T-cell (primary cell): ENCODE data around the gene CHST9. TPM values are rescaled to one million over a fixed set of nuclear protein-coding genes. Genes with fewer than 3 reads are reported as not detected.
"Not testable (repeated sequence)": the region's sequence is repeated elsewhere in the genome, so short reads cannot be mapped to it uniquely, and the experiment has no call there.

Experiments used
- ATAC-seq, 4 experiments: fragments of 200-7000 bp in 3 of 4; fragments of 150-1000 bp in 1 of 4; cut with Tn5 transposase; replicated peaks in 1 of 4; 1 replicate in 3 of 4; 2 replicates in 1 of 4; pipeline ENCODE4 v1.10.0; 2021; ENCODE audit warnings: moderate library complexity in 3 of 4, mild to moderate bottlenecking in 2 of 4, moderate number of reproducible peaks in 1 of 4
- CTCF ChIA-PET, 2 donors: fragments of 300-600 bp; sonication (Branson Sonifier 250); formaldehyde crosslinking; loops; one replicate each; lab custom pipeline; 2022; ENCODE audit warnings: antibody characterized with exemption in 2 of 2; lab: Charles Lee
- POLR2A ChIA-PET, 2 donors: fragments of 300-600 bp; sonication (Branson Sonifier 250); formaldehyde crosslinking; loops; one replicate each; lab custom pipeline; 2022; ENCODE audit warnings: antibody characterized with exemption in 2 of 2; lab: Charles Lee
- DNase-seq, 35 experiments: peaks; one replicate each; pipeline versions ENCODE4 v3.0.0 to v3.0.0-alpha.2; 2013 to 2023
- H3K27ac ChIP-seq: one replicate; pipeline ENCODE4 v1.5.1; 2013; ENCODE audit warnings: low read length
- H3K27me3 ChIP-seq, 2 experiments: replicated peaks in 1 of 2; 1 replicate in 1 of 2; 2 replicates in 1 of 2; pipeline versions ENCODE4 v1.6.1 to v1.7.0; 2013; ENCODE audit warnings: low read length in 1 of 2, mixed read lengths in 1 of 2; ENCODE audit not compliant: control insufficient read depth in 2 of 2, insufficient read depth in 2 of 2; ENCODE audit errors: extremely low read depth in 1 of 2
- H3K36me3 ChIP-seq, 2 donors: 1 replicate in 1 of 2; 2 replicates in 1 of 2; pipeline versions ENCODE4 v1.6.1 to v1.7.0; 2013; ENCODE audit warnings: low read length in 1 of 2; ENCODE audit not compliant: control insufficient read depth in 2 of 2, insufficient read depth in 1 of 2; ENCODE audit errors: extremely low read depth in 1 of 2
- H3K4me1 ChIP-seq, 2 experiments: 1 replicate in 1 of 2; 2 replicates in 1 of 2; pipeline versions ENCODE4 v1.6.1 to v1.7.0; 2013; ENCODE audit warnings: low read length in 2 of 2, mixed read lengths in 1 of 2; ENCODE audit not compliant: insufficient read depth in 2 of 2, control insufficient read depth in 1 of 2; ENCODE audit errors: extremely low read depth in 1 of 2
- H3K4me3 ChIP-seq, 2 donors: 1 replicate in 1 of 2; 2 replicates in 1 of 2; pipeline versions ENCODE4 v1.5.1 to v1.7.0; 2013; ENCODE audit warnings: mild to moderate bottlenecking in 2 of 2, low read length in 1 of 2, moderate library complexity in 1 of 2; ENCODE audit not compliant: control insufficient read depth in 1 of 2; ENCODE audit errors: extremely low read depth in 1 of 2
- H3K9me3 ChIP-seq: 2 replicates; pipeline ENCODE4 v1.7.0; 2013
- H3K27ac Mint-ChIP-seq, 2 donors: one replicate each; pipeline ENCODE4 v1.8.0; 2020 to 2021; ENCODE audit warnings: mild to moderate bottlenecking in 2 of 2, mixed read lengths in 2 of 2
- H3K27me3 Mint-ChIP-seq, 2 donors: one replicate each; pipeline ENCODE4 v1.8.0; 2021 to 2022; ENCODE audit warnings: mixed read lengths in 2 of 2
- H3K36me3 Mint-ChIP-seq: one replicate; pipeline ENCODE4 v1.8.0; 2021; ENCODE audit warnings: mixed read lengths
- H3K4me1 Mint-ChIP-seq, 3 donors: one replicate each; pipeline ENCODE4 v1.8.0; 2020 to 2022; ENCODE audit warnings: mixed read lengths in 3 of 3, mild to moderate bottlenecking in 1 of 3
- H3K4me3 Mint-ChIP-seq, 3 donors: one replicate each; pipeline ENCODE4 v1.8.0; 2020 to 2022; ENCODE audit warnings: mild to moderate bottlenecking in 3 of 3, mixed read lengths in 3 of 3, moderate library complexity in 3 of 3
- H3K9me3 Mint-ChIP-seq, 3 donors: one replicate each; pipeline ENCODE4 v1.8.0; 2020 to 2022; ENCODE audit warnings: mixed read lengths in 3 of 3
- WGBS: methylation state at CpG from one replicate; pipeline ENCODE4 v1.1.5; 2013; ENCODE audit warnings: missing lambda C conversion rate; ENCODE audit not compliant: insufficient coverage; 5-methylcytosine and 5-hydroxymethylcytosine counted together
- total RNA-seq, 35 experiments: library from RNA in 6 of 35; stranded (reverse) in 6 of 35; fragments of 120-200 nt in 1 of 35; gene quantifications; one replicate each; pipeline versions ENCODE4 v1.2.1 to v1.2.4 and lab custom pipeline; 2013 to 2026

Gene CHST9
- total RNA-seq, 5 donors from 2014 or later (not counting 1 experiment from before 2014, with no cell fraction given): not detected

GRCh38 chr18:27093290-27093689, 91.8 kb downstream of the CHST9 start:
- H3K9me3 Mint-ChIP-seq: peaks cover 13 to 20% (median 18%) of the 10 kb centered on the region in 3 donors
- ATAC-seq: not testable (repeated sequence)
- 69% methylated on average over 9 of the region's 9 CpGs for WGBS

DNA sequence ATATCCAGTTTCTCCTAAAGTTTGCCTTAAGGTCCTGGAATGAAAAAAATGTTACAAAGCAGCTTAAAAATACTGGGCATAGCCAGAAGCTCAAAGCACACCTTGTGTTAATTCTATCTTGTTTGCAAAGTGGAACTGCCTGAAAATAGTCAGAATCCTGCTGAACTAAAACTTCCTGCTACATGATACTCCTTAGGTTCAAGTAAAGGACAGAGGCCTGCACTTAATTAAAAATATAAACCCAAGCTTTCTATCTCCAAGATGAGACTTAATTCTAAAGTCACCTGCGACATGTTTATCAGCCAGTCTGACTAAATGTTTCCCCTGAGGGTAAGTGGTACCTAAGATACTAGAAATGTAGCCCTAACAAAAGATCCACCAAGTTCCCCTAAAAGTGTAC, 103.4 kb downstream of the CHST9 start:
- Histone ChIP-seq H3K9me3 (no peaks in the 10 kb centered on the region), H3K4me3 (no peak overlapping the region), H3K27ac (no peak overlapping the region), H3K27me3 (no peaks in the 10 kb centered on the region), H3K4me1 (no peaks in the 10 kb centered on the region), H3K36me3 (no peaks in the 10 kb centered on the region)
- ChIA-PET CTCF (no interaction called here), POLR2A (no interaction called here)
- peaks cover 16 to 22% (median 16%) of the 10 kb centered on the region in 3 donors for H3K9me3 Mint-ChIP-seq
- no peaks in the 10 kb centered on the region for H3K4me1 Mint-ChIP-seq
- no peaks in the 10 kb centered on the region for H3K36me3 Mint-ChIP-seq
- no CpG with 5 or more reads among the region's 1 CpG for WGBS
- H3K27me3 Mint-ChIP-seq: no peaks in the 10 kb centered on the region
- no peak for ATAC-seq
- no peak overlapping the region for H3K4me3 Mint-ChIP-seq
- no peak for DNase-seq
- H3K27ac Mint-ChIP-seq: no peak overlapping the region

More at GRCh38 chr18:27093290-27093689, 91.8 kb downstream of the CHST9 start:
- H3K36me3 ChIP-seq, CTCF ChIA-PET, H3K27me3 ChIP-seq, POLR2A ChIA-PET, H3K27ac ChIP-seq, DNase-seq, H3K4me3 Mint-ChIP-seq, H3K4me1 Mint-ChIP-seq, H3K27ac Mint-ChIP-seq, H3K4me1 ChIP-seq, H3K9me3 ChIP-seq, H3K4me3 ChIP-seq, H3K36me3 Mint-ChIP-seq, H3K27me3 Mint-ChIP-seq: not testable (repeated sequence)

DNA sequence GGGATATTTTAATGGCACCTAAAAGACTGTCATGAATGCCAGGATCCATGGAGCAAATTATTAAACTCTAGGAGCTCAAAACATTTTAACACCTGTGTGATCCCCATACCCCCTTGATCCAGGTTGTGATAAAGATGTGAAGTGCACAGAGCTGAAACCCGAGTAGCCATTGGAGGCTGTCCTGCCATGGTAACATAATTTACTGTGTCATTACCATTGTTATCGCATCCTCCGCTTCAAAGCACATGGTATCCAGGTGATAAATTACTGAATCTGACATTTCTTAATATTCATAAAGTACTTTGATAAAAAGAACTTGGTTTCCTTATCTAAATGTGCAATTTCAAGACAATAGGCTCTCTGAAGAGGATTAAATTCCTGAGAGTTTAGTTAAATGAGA, 109.3 kb downstream of the CHST9 start:
- ATAC-seq: no peak
- no peaks in the 10 kb centered on the region for H3K36me3 Mint-ChIP-seq
- H3K27ac Mint-ChIP-seq: no peak overlapping the region
- H3K4me1 ChIP-seq: no peaks in the 10 kb centered on the region
- no peak overlapping the region for H3K4me3 Mint-ChIP-seq
- H3K9me3 Mint-ChIP-seq: peaks cover 7 to 15% (median 8%) of the 10 kb centered on the region in 3 donors
- H3K27me3 ChIP-seq: no peaks in the 10 kb centered on the region
- H3K36me3 ChIP-seq: no peaks in the 10 kb centered on the region
- no peaks in the 10 kb centered on the region for H3K9me3 ChIP-seq
- H3K27me3 Mint-ChIP-seq: no peaks in the 10 kb centered on the region
- no peaks in the 10 kb centered on the region for H3K4me1 Mint-ChIP-seq
- no peak for DNase-seq
- ChIA-PET POLR2A (no interaction called here), CTCF (no interaction called here)
- H3K27ac ChIP-seq: no peak overlapping the region
- WGBS: no CpG with 5 or more reads among the region's 3 CpGs
- no peak overlapping the region for H3K4me3 ChIP-seq

GRCh38 chr18:27073404-27073830, 111.7 kb downstream of the CHST9 start:
- H3K4me1 Mint-ChIP-seq: no peaks in the 10 kb centered on the region
- no peaks in the 10 kb centered on the region for H3K36me3 Mint-ChIP-seq
- H3K9me3 Mint-ChIP-seq: peaks cover 0 to 5% (median 3%) of the 10 kb centered on the region in 3 donors
- 62% methylated on average over 2 of the region's 5 CpGs for WGBS
- Histone ChIP-seq H3K36me3 (no peaks in the 10 kb centered on the region), H3K27me3 (no peaks in the 10 kb centered on the region), H3K4me1 (no peaks in the 10 kb centered on the region), H3K4me3 (no peak overlapping the region), H3K9me3 (no peaks in the 10 kb centered on the region), H3K27ac (no peak overlapping the region)
- ATAC-seq: no peak
- CTCF ChIA-PET: no interaction called here
- H3K27me3 Mint-ChIP-seq: no peaks in the 10 kb centered on the region
- no peak overlapping the region for H3K27ac Mint-ChIP-seq
- no peak overlapping the region for H3K4me3 Mint-ChIP-seq
- no peak for DNase-seq
- POLR2A ChIA-PET: no interaction called here

DNA sequence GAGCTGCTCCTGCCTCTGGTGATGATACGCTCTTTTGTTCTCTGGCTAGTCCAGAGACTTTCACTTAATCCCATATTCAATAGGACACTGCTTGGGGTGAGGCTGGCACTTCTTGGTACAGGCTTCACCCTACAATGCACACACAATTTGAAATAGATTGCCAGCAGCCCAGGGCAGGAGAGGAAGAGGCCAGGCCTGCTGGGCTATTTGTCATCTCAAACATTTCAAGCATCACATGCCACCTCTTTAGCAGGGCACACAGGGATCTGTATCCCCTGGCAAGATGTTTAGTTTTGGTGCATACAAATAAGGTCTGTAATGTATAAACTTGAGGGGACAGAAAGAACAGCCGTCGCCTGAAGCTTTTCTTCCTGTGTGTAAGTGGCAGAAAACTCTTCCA, 120.4 kb downstream of the CHST9 start:
- H3K4me3 ChIP-seq: no peak overlapping the region
- H3K27me3 Mint-ChIP-seq: no peaks in the 10 kb centered on the region
- no peak for DNase-seq
- H3K36me3 Mint-ChIP-seq: no peaks in the 10 kb centered on the region
- H3K27ac Mint-ChIP-seq: no peak overlapping the region
- no CpG with 5 or more reads among the region's 3 CpGs for WGBS
- no peak overlapping the region for H3K4me3 Mint-ChIP-seq
- no peaks in the 10 kb centered on the region for H3K4me1 Mint-ChIP-seq
- ChIA-PET POLR2A (no interaction called here), CTCF (no interaction called here)
- H3K4me1 ChIP-seq: no peaks in the 10 kb centered on the region
- peaks cover 2 to 14% (median 6%) of the 10 kb centered on the region in 3 donors for H3K9me3 Mint-ChIP-seq
- H3K36me3 ChIP-seq: no peaks in the 10 kb centered on the region
- no peaks in the 10 kb centered on the region for H3K27me3 ChIP-seq
- H3K9me3 ChIP-seq: no peaks in the 10 kb centered on the region
- ATAC-seq: no peak
- H3K27ac ChIP-seq: no peak overlapping the region

- H3K36me3 Mint-ChIP-seq: no peaks in the 10 kb centered on the region
- H3K9me3 Mint-ChIP-seq: peaks cover 2 to 13% (median 3%) of the 10 kb centered on the region in 3 donors
- ChIA-PET CTCF (no interaction called here), POLR2A (no interaction called here)
- H3K4me3 ChIP-seq: no peak overlapping the region
- no peaks in the 10 kb centered on the region for H3K4me1 ChIP-seq
- no peak for ATAC-seq
- H3K4me1 Mint-ChIP-seq: no peaks in the 10 kb centered on the region
- WGBS: 80% methylated on average over 1 of the region's 2 CpGs
- H3K27ac Mint-ChIP-seq: no peak overlapping the region
- H3K9me3 ChIP-seq: no peaks in the 10 kb centered on the region
- H3K27me3 Mint-ChIP-seq: no peaks in the 10 kb centered on the region
- no peak for DNase-seq
- H3K36me3 ChIP-seq: no peaks in the 10 kb centered on the region
- no peak overlapping the region for H3K4me3 Mint-ChIP-seq
- no peaks in the 10 kb centered on the region for H3K27me3 ChIP-seq
- H3K27ac ChIP-seq: no peak overlapping the region
Observed at GRCh38 chr18:27062802-27063201, 122.3 kb downstream of the CHST9 start.

DNA sequence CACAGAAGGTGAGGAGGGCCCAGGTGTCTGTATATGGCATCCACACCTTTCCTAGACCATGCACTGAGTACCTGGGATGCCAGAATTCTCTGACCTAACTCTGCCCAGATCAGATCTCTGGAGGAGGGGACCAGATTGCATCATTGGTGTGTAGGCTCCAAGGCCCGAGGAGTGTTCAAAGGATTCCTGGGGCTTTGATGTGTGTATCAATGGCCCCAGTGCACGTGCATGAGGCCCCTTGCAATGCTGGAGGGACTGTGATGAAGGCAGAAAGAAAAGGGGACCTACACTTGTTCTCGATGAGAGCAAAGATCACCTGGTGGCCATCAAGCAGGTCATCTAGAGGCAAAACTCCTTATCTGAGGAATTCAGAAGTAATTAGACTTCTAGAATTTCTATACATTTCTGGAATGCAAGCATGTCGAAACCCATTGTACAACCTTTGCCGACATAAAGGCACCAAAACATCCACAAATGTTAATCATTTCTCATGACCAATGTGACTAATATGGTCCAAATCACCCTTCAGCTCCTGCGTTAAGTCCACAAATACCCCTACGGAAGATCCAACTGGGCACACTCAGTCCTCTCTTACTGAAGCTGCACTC, 123.5 kb downstream of the CHST9 start:
- DNase-seq (no peak), ATAC-seq (no peak)
- H3K36me3 Mint-ChIP-seq: no peaks in the 10 kb centered on the region
- H3K4me3 Mint-ChIP-seq: no peak overlapping the region
- H3K4me3 ChIP-seq: no peak overlapping the region
- H3K4me1 ChIP-seq: no peaks in the 10 kb centered on the region
- H3K27ac Mint-ChIP-seq: no peak overlapping the region
- H3K9me3 ChIP-seq: no peaks in the 10 kb centered on the region
- H3K9me3 Mint-ChIP-seq: peaks cover 0 to 8% (median 3%) of the 10 kb centered on the region in 3 donors
- H3K27ac ChIP-seq: no peak overlapping the region
- H3K27me3 ChIP-seq: no peaks in the 10 kb centered on the region
- CTCF ChIA-PET: no interaction called here
- H3K36me3 ChIP-seq: no peaks in the 10 kb centered on the region
- no peaks in the 10 kb centered on the region for H3K27me3 Mint-ChIP-seq
- POLR2A ChIA-PET: no interaction called here
- H3K4me1 Mint-ChIP-seq: no peaks in the 10 kb centered on the region
- WGBS: 76% methylated on average over 5 of the region's 7 CpGs
